Stimulated activated CD8-positive, alpha-beta memory T cell treated with anti-CD3 and anti-CD28 coated beads, Interleukin-2, amount 100 ng/mL, for 1 hour (primary cell): ENCODE data around the gene MMP20.
"Not testable (repeated sequence)": the region's sequence is repeated elsewhere in the genome, so short reads cannot be mapped to it uniquely, and the experiment has no call there.

ENCODE experiments used
- DNase-seq, 2 donors: peaks; one replicate each; pipeline ENCODE4 v3.0.0-alpha.2; 2020; ENCODE audit warnings: low read depth in 2 of 2

MMP20 gene

GRCh38 chr11:102625177-102625576 is at the start of gene MMP20:
TSS of gene MMP20 (minus strand) at chr11:102625332. CDS start at chr11:102625319, 13 bp downstream.
- no peak for DNase-seq

- no peak for DNase-seq
Observed at GRCh38 chr11:102669664-102670063, 44.5 kb upstream of the MMP20 start.

GRCh38 chr11:102666331-102666957 is 41.3 kb upstream of the MMP20 start:
- DNase-seq = no peak

GRCh38 chr11:102664001-102664752 is 39.0 kb upstream of the MMP20 start:
- DNase-seq = no peak

- no peak for DNase-seq
Observed at GRCh38 chr11:102662607-102663006, 37.5 kb upstream of the MMP20 start.

GRCh38 chr11:102661040-102661439 is 35.9 kb upstream of the MMP20 start:
- DNase-seq = no peak

- DNase-seq = no peak
Observed at GRCh38 chr11:102656528-102656927, 31.4 kb upstream of the MMP20 start.

- no peak for DNase-seq
Observed at GRCh38 chr11:102655547-102655946, 30.4 kb upstream of the MMP20 start.

GRCh38 chr11:102654761-102655160 is 29.6 kb upstream of the MMP20 start:
- no peak for DNase-seq

GRCh38 chr11:102653744-102654291 is 28.7 kb upstream of the MMP20 start:
- no peak for DNase-seq

- DNase-seq = no peak
Observed at GRCh38 chr11:102647430-102647829, 22.3 kb upstream of the MMP20 start.

GRCh38 chr11:102643941-102644340 is 18.8 kb upstream of the MMP20 start:
- no peak for DNase-seq

GRCh38 chr11:102640946-102641345 is 15.8 kb upstream of the MMP20 start:
- no peak for DNase-seq

GRCh38 chr11:102639656-102640055 is 14.5 kb upstream of the MMP20 start:
- DNase-seq = no peak

GRCh38 chr11:102637731-102638130 is 12.6 kb upstream of the MMP20 start:
- DNase-seq = no peak

GRCh38 chr11:102633385-102634026 is 8.4 kb upstream of the MMP20 start:
- no peak for DNase-seq

- no peak for DNase-seq
Observed at GRCh38 chr11:102632026-102632425, 6.9 kb upstream of the MMP20 start.

- no peak for DNase-seq
Observed at GRCh38 chr11:102630598-102631448, 5.7 kb upstream of the MMP20 start.

GRCh38 chr11:102629908-102630307 is 4.8 kb upstream of the MMP20 start:
- not testable (repeated sequence) for DNase-seq

GRCh38 chr11:102626676-102627075 is 1.5 kb upstream of the MMP20 start:
- no peak for DNase-seq

- DNase-seq = no peak
Observed at GRCh38 chr11:102623998-102624397, 1.1 kb downstream of the MMP20 start.

GRCh38 chr11:102623128-102623527 is 2.0 kb downstream of the MMP20 start:
- no peak for DNase-seq
